Measurements from ENCODE around the gene KPNB1. TPM values are rescaled to one million over a fixed set of nuclear protein-coding genes. Genes with fewer than 3 reads are reported as not detected.

The KPNB1 gene
- total RNA-seq, 2 donors from 2014 or later: 148 to 239 TPM

GRCh38 chr17:47717261-47717697 lies 67.6 kb downstream of the KPNB1 start:
- peaks cover 5% of the 10 kb centered on the region for H3K27me3 ChIP-seq (replicated peaks; ENCODE audit: insufficient read depth)

DNA sequence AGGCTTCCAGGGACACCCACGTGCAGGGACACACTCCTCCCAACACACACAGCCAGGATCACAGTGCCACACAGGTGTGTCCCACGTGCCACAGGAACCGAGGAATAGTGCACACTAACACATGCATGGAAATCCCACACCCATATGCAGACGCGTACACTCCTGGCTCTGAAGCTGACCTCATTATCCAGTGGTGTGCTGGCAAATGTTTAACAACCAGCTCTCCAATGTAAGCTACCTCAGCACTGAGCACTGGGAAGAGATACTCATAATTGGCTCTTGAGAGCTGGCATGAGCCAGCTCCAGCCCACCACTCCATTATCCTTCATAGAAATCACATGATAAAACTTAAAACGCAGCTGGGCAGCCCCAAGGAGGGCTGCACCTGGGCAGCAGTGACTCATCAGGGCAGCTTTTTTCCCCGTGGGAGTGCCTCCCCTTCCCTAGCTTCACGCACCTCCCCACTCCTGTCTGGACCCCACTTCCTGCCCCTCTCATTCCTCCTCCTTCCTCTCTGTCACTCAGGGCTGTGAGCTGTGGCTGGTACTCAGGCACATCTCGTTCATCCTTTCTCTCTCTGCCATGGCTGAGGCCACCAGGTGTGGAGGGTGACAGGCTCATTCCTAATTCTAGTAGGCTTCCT lies 68.4 kb downstream of the KPNB1 start:
- 21% methylated on average over 9 of the region's 9 CpGs for WGBS
- H3K9me3 ChIP-seq: no peaks in the 10 kb centered on the region
- DNase-seq (ENCODE audit: low spot score): no peak
- peaks cover 5% of the 10 kb centered on the region for H3K27me3 ChIP-seq (replicated peaks; ENCODE audit: insufficient read depth)
- no peak overlapping the region for H3K4me3 ChIP-seq
- TF ChIP-seq POLR2A (IDR thresholded peaks at IDR 0.05): no peak
- TF ChIP-seq POLR2AphosphoS5 (IDR thresholded peaks at IDR 0.05): no peak
- TF ChIP-seq, protein P1, sequence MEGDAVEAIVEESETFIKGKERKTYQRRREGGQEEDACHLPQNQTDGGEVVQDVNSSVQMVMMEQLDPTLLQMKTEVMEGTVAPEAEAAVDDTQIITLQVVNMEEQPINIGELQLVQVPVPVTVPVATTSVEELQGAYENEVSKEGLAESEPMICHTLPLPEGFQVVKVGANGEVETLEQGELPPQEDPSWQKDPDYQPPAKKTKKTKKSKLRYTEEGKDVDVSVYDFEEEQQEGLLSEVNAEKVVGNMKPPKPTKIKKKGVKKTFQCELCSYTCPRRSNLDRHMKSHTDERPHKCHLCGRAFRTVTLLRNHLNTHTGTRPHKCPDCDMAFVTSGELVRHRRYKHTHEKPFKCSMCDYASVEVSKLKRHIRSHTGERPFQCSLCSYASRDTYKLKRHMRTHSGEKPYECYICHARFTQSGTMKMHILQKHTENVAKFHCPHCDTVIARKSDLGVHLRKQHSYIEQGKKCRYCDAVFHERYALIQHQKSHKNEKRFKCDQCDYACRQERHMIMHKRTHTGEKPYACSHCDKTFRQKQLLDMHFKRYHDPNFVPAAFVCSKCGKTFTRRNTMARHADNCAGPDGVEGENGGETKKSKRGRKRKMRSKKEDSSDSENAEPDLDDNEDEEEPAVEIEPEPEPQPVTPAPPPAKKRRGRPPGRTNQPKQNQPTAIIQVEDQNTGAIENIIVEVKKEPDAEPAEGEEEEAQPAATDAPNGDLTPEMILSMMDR (IDR thresholded peaks at IDR 0.05): no peak
- H3K4me1 ChIP-seq (replicated peaks): no peaks in the 10 kb centered on the region
- no peak overlapping the region for H3K27ac ChIP-seq
- intact Hi-C loops (cut with DNase I): no loop called here
- H3K36me3 ChIP-seq: no peaks in the 10 kb centered on the region

More at GRCh38 chr17:47717261-47717697, 67.6 kb downstream of the KPNB1 start:
- TF ChIP-seq POLR2AphosphoS5 (IDR thresholded peaks at IDR 0.05): no peak
- no peak for TF ChIP-seq POLR2A (IDR thresholded peaks at IDR 0.05)
- TF ChIP-seq, protein P1 (IDR thresholded peaks at IDR 0.05): no peak
- H3K4me1 ChIP-seq (replicated peaks): no peaks in the 10 kb centered on the region
- no peak overlapping the region for H3K27ac ChIP-seq
- intact Hi-C loops (cut with DNase I): no loop called here
- H3K36me3 ChIP-seq: no peaks in the 10 kb centered on the region
- no peak for DNase-seq (ENCODE audit: low spot score)
- H3K9me3 ChIP-seq: no peaks in the 10 kb centered on the region
- WGBS: 54% methylated on average over 2 of the region's 2 CpGs
- no peak overlapping the region for H3K4me3 ChIP-seq

DNA sequence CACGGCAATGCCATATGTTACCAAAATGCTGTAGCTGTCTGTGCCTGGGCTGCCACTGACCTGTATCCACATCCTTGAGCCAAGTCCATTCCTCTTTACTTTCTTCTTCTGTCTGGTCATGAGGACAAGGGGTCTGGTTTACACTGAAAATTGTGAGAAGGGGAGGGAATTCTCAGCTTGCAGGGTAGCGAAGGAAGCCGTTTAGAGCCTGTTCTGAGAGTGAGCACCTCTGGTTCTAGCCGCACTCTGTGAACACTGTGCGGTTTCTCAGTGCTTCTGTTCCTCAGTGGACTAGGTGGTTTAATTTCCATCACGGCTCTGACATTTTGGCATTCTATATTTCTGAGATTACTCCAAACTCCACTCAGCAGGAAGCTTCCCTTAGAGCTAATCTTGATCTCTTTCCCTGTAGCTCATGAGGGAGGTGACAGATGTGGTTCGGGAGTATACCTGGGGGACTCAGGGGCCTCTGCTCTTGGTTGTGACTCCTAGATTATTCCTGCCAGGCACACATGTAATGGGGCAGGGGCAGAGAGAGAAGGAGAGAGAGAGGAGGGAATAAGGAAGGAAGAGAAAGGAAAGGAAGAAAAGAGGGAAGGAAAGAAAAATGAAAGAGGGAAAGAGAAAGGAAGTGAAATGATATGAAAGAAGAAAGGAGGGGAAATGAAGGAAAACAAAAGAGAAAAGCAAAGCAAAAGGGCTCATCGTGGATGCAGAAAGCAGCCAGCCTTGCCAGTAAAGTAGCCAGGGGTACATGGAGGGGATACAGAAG lies 69.1 kb downstream of the KPNB1 start:
- no peak for DNase-seq (ENCODE audit: low spot score)
- 60% methylated on average over 8 of the region's 8 CpGs for WGBS
- Histone ChIP-seq H3K27ac (no peak overlapping the region), H3K27me3 (replicated peaks; ENCODE audit: insufficient read depth) (peaks cover 5% of the 10 kb centered on the region), H3K36me3 (no peaks in the 10 kb centered on the region), H3K4me3 (no peak overlapping the region), H3K4me1 (replicated peaks) (no peaks in the 10 kb centered on the region), H3K9me3 (no peaks in the 10 kb centered on the region)
- TF ChIP-seq POLR2A (IDR thresholded peaks at IDR 0.05) (no peak), POLR2AphosphoS5 (IDR thresholded peaks at IDR 0.05) (no peak)
- TF ChIP-seq, protein P1 (IDR thresholded peaks at IDR 0.05): no peak
- intact Hi-C loops (cut with DNase I): no loop called here

GRCh38 chr17:47719411-47720152 lies 69.9 kb downstream of the KPNB1 start:
- intact Hi-C loops (cut with DNase I): no loop called here
- Histone ChIP-seq H3K9me3 (no peaks in the 10 kb centered on the region), H3K36me3 (no peaks in the 10 kb centered on the region), H3K4me3 (no peak overlapping the region), H3K4me1 (replicated peaks) (no peaks in the 10 kb centered on the region), H3K27ac (no peak overlapping the region), H3K27me3 (replicated peaks; ENCODE audit: insufficient read depth) (peaks cover 5% of the 10 kb centered on the region)
- WGBS: 76% methylated on average over 9 of the region's 9 CpGs
- TF ChIP-seq, protein P1 (IDR thresholded peaks at IDR 0.05): no peak
- TF ChIP-seq POLR2A (IDR thresholded peaks at IDR 0.05) (no peak), POLR2AphosphoS5 (IDR thresholded peaks at IDR 0.05) (no peak)
- no peak for DNase-seq (ENCODE audit: low spot score)

All from prostate gland (tissue), 2 donors.